NCI-H2107 (cell line): Measurements from ENCODE around the gene TMEM72.

Source experiments
- DNase-seq: peaks from one replicate; lab custom pipeline; 2025; lab: John Stamatoyannopoulos, UW

The TMEM72 gene

GRCh38 chr10:44955413-44956070, 44.4 kb downstream of the TMEM72 start:
- DNase-seq, result no peak

- no peak for DNase-seq
Observed at GRCh38 chr10:44956226-44956625, 45.1 kb downstream of the TMEM72 start.

GRCh38 chr10:44956717-44957706, 45.9 kb downstream of the TMEM72 start:
- DNase-seq, result no peak

- no peak for DNase-seq
Observed at GRCh38 chr10:44958196-44958897, 47.2 kb downstream of the TMEM72 start.

GRCh38 chr10:44958898-44959246, 47.7 kb downstream of the TMEM72 start:
- DNase-seq, result no peak

GRCh38 chr10:44959247-44960087, 48.3 kb downstream of the TMEM72 start, which contains the start of gene RASSF4:
RASSF4 (plus strand) TSS chr10:44959802; CDS start chr10:44970203, 10,401 bp downstream.
- DNase-seq, result peak; percentile 66

- no peak for DNase-seq
Observed at GRCh38 chr10:44960088-44960460, 48.9 kb downstream of the TMEM72 start.

- DNase-seq, result no peak
Observed at GRCh38 chr10:44960482-44961229, 49.5 kb downstream of the TMEM72 start.

GRCh38 chr10:44961230-44961571, 50.1 kb downstream of the TMEM72 start:
- DNase-seq, result no peak

- no peak for DNase-seq
Observed at GRCh38 chr10:44961931-44962750, 51.0 kb downstream of the TMEM72 start.

GRCh38 chr10:44962870-44963738, 52.0 kb downstream of the TMEM72 start:
- DNase-seq, result peak; percentile 42

- DNase-seq, result no peak
Observed at GRCh38 chr10:44963772-44964633, 52.9 kb downstream of the TMEM72 start.

GRCh38 chr10:44965104-44965503, 54.0 kb downstream of the TMEM72 start:
- DNase-seq, result no peak

GRCh38 chr10:44965651-44966097, 54.5 kb downstream of the TMEM72 start:
- DNase-seq, result no peak

- no peak for DNase-seq
Observed at GRCh38 chr10:44966129-44966815, 55.1 kb downstream of the TMEM72 start.

- no peak for DNase-seq
Observed at GRCh38 chr10:44966816-44967509, 55.8 kb downstream of the TMEM72 start.

- no peak for DNase-seq
Observed at GRCh38 chr10:44967616-44968015, 56.5 kb downstream of the TMEM72 start.
